AG04449 (cell line): ENCODE data around the gene FOXI1.

ENCODE experiments used
- CTCF ChIA-PET: fragments of 350-600 bp; formaldehyde crosslinking; extraction: SDS; loops from one replicate; lab custom pipeline; 2021; ENCODE audit warnings: antibody characterized with exemption; lab: Yijun Ruan, JAX
- POLR2A ChIA-PET: fragments of 400-600, 350-600 bp; formaldehyde crosslinking; extraction: SDS; loops from one replicate; lab custom pipeline; 2020; ENCODE audit warnings: antibody characterized with exemption, inconsistent platforms; lab: Yijun Ruan, JAX
- DNase-seq: peaks from one replicate; pipeline ENCODE4 v3.0.0-alpha.2; 2010; ENCODE audit warnings: low read depth, low spot score
- H3K4me3 ChIP-seq: 2 replicates; pipeline ENCODE4 v1.5.1; 2011; ENCODE audit warnings: low read depth, mild to moderate bottlenecking, control low read depth, low read length
- CTCF ChIP-seq: IDR thresholded peaks from one replicate; pipeline ENCODE4 v1.5.1; 2011; ENCODE audit warnings: mild to moderate bottlenecking, moderate library complexity, low read length, control low read depth, inconsistent platforms; ENCODE audit not compliant: insufficient read depth; ENCODE audit errors: missing control alignments

FOXI1 gene

GRCh38 chr5:170142196-170142595 is 36.5 kb downstream of the FOXI1 start:
- POLR2A ChIA-PET: no interaction called here
- CTCF ChIA-PET: interaction anchor here (1.0 to 1.3 kb wide), 2 partner anchors 10 to 42 kb away, joined by 4 to 5 read pairs; no protein-coding TSS in a partner anchor
- TF ChIP-seq CTCF: no peak
- DNase-seq: no peak
- no peak overlapping the region for H3K4me3 ChIP-seq

GRCh38 chr5:170143091-170143490 is 37.4 kb downstream of the FOXI1 start:
- H3K4me3 ChIP-seq: no peak overlapping the region
- ChIA-PET POLR2A (no interaction called here), CTCF (interaction anchor here (1.0 to 1.3 kb wide), 2 partner anchors 11 to 41 kb away, joined by 4 to 5 read pairs; no protein-coding TSS in a partner anchor)
- no peak for TF ChIP-seq CTCF
- DNase-seq: no peak

- no peak for TF ChIP-seq CTCF
- CTCF ChIA-PET: no interaction called here
- POLR2A ChIA-PET: no interaction called here
- H3K4me3 ChIP-seq: no peak overlapping the region
- DNase-seq: no peak
These were observed 38.0 kb downstream of the FOXI1 start for GRCh38 chr5:170143710-170144109.

GRCh38 chr5:170144286-170145023 is 38.8 kb downstream of the FOXI1 start:
- TF ChIP-seq CTCF: no peak
- no peak overlapping the region for H3K4me3 ChIP-seq
- ChIA-PET CTCF (interaction anchor here (1.1 kb wide), 1 partner anchor 39 kb away, joined by 3 read pairs; no protein-coding TSS in a partner anchor), POLR2A (no interaction called here)
- no peak for DNase-seq

- ChIA-PET POLR2A (no interaction called here), CTCF (no interaction called here)
- H3K4me3 ChIP-seq: no peak overlapping the region
- DNase-seq: no peak
- TF ChIP-seq CTCF: no peak
These were observed 39.8 kb downstream of the FOXI1 start for GRCh38 chr5:170145462-170145861.

GRCh38 chr5:170147051-170147752 is 41.5 kb downstream of the FOXI1 start:
- POLR2A ChIA-PET: no interaction called here

More at GRCh38 chr5:170147051-170147752, 41.5 kb downstream of the FOXI1 start:
- no peak for TF ChIP-seq CTCF
- DNase-seq: no peak
- no peak overlapping the region for H3K4me3 ChIP-seq
- CTCF ChIA-PET: interaction anchor here (2.0 kb wide), 1 partner anchor 36 kb away, joined by 7 read pairs; no protein-coding TSS in a partner anchor
